SH-SY5Y (cell line): ENCODE data around the gene HS6ST1.

Experiments used
- GATA2 ChIP-seq: IDR thresholded peaks from 2 replicates; pipeline ENCODE4 v1.6.1; 2011; ENCODE audit warnings: mild to moderate bottlenecking, low read depth, low read length
- GATA3 ChIP-seq: IDR thresholded peaks from 2 replicates; pipeline ENCODE4 v1.6.1; 2011; ENCODE audit warnings: low read depth, mild to moderate bottlenecking, low read length, moderate library complexity

DNA sequence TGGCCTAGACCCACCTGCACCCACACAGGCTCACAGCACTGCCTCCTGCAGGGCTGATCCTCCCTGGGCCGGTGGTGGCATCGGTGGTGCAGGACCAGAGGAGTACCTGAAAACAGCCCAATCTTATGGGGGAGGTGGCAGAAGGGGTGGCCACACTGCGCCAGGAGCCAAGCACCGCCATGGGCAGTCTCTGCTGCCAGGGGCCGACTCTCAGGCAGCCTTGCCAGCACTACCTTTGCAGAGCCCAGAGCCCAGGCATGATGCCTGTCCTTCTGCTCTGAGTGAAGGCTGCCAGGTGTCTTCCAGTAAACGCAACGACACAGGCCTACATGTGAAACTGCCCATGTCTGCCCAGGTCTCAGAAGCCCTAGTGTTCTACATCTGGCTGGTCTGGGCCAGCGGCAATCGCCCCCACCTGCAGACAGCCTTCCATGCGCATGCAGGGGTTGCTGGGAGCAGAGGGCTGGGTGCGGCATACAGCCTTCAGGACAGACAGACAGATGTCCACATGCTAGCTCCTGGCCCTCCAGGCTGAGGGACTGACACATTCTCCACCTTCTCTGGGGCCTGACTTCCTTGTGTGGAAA, 6.8 kb downstream of the HS6ST1 start:
- TF ChIP-seq GATA2 (no peak), GATA3 (no peak)
